HG02884 (cell line): ENCODE results near the gene IGFBP5.

Experiments used
- ATAC-seq: cut with Tn5 transposase; IDR thresholded peaks from one replicate; pipeline ENCODE4 v1.9.1; 2021; ENCODE audit warnings: mild to moderate bottlenecking, moderate library complexity; ENCODE audit not compliant: unreplicated experiment

Gene IGFBP5

DNA sequence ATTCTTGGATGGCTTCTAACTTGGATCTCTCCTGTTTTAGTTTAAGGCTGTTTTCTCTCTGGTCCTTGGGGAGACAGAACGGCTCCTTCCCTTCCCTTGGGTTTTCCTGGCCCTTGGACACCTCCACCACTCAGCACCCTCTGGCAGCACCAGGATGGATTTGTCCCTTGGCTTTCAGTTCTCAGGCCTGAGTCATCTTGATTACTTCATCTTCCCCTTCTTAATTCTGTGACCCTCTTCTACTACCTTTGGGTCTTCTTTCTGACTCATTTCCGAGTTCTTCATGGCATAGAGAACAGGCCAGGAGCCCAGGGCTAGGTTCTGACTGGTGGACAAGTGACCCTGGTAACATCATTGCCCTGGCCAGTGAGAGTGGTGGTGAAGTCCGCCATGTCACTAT is 47.2 kb downstream of the IGFBP5 start:
- no peak for ATAC-seq

DNA sequence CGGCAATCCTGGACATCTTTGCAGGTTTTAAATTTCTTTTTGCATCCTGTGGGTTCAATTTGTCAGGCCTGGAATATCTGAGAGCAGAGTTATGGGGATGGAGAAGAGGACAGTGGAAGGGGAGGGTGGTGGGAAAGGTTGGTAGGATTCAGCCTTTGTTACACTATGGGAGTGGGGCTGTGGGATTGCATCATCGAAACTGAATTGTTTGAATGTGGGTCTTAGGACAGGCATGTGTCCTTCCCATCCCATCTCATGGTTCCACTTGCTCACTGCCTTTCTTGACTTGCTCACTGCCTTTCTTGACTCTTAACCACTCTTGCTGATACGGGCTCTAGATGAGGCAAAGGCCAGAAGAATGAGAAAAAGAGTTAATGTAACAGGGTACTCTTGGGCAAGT is 49.2 kb downstream of the IGFBP5 start:
- no peak for ATAC-seq

DNA sequence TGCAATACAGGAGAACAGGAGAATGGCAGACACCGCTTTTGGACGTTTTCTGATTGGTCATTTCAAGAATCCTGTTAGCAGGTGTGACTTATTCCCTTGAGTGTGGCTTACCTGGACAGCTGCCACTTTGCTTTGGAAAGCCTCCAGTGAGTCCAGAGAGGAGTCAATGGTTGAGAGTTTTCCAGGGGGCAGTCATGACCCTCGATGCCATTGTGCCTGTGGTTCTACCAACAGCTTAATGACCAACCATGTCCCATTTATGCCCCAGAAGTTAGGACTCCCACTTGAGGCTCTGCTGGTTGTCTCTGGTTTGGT is 49.8 kb downstream of the IGFBP5 start:
- ATAC-seq: no peak

DNA sequence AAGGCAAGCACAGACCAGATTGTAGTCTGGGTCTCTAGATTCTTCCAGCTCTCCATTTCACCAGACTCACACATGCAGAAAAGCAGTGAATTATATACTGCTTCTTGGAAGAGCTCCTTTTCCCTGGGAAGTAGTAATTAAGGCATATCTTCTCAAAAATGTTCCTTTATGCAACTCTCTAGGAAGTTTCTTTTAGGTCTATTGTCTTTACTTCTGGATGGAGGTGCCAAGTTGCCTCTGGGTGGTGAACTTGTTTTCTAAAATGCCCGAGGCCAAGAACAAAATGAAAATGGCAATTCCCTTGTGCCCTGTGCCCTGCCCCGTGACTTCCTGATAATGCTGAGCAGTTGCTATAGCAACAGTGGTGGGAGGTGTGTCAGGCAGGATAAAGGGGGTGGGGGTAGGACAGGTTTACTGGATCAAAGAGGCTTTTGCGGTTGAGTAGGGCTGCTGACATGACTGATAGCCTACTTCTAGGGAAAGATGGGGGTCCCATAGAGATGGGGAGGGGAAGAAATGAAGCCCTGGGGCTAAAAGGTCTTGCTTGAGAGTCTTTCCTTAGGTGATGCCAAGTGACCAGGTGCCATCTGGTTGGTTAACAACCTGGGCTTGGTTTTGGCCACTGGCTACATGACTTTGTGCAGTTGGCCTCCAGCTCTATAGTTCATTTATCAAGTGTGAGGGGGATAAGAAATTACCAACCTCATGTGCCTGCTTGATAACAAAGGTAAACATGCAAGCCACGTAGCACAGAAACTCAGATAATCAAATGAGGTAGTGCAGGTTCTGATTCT is 50.3 kb downstream of the IGFBP5 start:
- ATAC-seq: no peak

DNA sequence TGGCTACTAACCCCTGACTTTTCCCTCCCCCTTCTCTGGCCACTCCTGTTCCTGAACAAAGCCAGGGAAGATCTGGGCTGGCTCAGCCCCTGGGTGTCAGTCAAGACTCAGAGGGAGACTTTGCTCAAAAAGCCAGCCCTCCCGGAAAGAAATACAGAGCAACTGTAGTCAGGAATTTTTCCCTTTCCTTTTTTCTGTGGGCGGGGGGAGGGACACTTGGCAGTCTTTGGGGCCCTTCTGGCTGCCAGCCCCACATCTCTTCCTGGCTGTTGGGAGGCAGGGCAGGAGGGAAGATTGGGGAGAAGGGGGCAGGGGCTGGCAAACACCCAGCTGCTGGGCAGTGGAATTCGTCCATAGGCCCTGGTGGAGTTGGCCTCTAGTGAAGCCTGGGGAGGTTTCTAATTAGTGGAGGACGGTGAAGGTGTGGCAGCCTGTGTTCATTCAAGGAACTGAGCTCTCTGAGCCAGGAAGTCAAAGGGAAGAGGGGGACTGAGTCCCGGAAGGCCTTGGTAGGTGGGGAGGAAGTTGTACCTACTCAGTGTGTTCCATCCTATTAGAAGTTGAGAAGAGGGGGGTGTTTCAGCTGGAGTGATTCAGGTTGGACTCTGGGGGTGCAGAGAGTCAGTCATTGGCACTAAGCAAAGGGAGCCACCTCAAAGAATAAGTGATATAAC is 51.2 kb downstream of the IGFBP5 start:
- no peak for ATAC-seq

DNA sequence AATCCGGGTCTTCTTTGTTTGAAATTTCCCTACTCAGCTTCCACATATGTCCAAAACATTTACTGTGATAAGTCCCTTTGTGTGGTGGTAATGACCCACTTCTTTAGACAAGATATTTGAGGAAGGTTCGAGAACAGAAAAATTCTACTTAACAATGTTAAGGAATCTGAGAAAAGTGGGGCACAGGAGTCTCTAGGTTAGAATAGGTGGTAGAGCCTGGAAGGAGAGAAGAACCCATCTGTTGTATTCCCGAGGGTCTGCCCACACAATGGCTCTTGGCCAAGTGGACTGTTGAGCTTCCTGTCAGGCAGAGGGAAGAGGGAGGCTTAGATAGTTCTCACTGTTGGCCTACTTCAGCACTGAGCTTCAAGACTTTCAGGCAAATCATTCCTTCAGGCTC is 57.9 kb downstream of the IGFBP5 start:
- no peak for ATAC-seq

DNA sequence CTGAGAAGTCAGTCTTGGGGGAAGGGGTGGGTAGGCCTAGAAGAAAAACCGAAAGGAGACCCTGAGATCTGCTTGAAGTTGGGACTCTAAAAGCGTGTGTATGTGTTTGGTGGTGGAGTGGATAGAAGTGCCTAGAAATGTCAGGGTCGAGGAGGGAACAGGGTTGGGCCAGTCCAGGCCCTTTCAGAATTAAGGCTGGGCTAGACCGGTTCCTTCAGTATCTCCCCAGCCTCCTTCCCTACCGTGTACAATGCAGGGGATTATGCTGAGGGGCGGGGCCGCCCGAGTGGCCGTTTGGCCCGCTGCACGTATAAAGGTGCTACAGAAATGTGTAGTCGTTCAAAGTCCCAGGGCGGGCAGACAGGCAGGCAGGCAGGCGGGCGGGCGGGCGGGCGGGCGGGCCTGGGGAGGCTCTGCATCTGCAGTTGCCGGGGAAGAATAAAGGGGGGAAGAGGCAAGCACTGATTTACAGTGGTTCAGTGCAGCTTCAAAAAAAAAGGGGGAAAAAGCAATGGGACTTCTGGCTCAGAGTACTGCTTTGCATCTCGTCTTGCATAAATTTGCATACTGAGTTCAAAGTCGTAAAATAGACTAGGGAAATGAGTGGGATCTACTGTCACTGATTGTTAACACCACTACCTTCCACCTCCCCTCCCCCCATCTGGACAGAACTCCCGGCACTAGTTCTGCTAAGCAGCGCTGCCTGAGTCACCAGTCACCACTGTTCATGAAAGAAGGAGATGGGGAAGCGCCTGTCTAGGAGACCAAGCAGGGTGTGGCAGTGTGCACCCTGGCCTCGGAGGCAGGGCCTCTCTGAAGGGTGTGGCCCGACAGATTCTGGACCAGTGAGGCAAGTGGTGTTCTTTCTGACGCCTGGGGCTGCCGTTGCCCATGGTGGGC is 58.5 kb downstream of the IGFBP5 start:
- ATAC-seq: no peak

DNA sequence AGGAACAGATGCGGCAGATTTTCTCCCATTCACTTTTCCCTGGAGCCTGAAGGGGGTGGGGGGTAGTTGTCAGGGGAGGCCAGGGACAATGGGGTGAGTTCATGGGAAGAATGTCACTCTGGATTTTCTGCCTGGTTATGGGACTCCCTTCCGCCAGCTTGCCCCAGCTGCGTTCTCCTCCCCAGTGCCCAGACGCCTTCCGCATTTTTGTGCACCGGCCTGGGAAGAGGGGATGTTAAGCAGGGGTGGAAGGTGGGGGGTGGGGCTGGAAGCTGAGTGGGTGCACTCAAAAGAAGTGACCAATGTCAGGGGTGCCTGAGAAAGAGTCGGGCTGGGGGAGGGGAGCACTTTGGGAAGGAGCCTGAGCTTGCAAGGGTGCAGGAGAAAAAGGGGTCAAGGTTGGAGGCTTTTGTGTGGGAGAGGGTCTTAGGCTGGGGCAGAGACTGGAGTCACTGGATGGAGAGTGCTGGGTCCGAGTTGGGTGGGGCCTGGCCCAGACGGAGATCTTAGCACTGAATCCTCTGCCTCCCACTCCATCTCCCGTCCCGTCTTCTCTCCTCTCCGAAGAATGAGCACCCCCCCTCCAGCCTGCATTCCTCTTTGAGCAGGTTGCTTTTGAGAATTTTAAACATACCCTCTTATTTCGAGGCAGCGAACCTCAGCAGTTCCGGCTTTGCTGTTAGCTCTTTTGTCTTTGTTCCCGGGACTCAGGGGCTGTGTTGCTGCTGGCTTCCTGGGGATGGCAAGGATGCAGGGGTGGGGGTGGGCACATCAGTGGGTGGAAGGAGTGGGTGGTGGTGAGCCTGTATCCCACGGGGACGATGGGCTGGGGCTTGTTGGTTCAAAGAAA is 59.4 kb downstream of the IGFBP5 start:
- ATAC-seq: no peak

DNA sequence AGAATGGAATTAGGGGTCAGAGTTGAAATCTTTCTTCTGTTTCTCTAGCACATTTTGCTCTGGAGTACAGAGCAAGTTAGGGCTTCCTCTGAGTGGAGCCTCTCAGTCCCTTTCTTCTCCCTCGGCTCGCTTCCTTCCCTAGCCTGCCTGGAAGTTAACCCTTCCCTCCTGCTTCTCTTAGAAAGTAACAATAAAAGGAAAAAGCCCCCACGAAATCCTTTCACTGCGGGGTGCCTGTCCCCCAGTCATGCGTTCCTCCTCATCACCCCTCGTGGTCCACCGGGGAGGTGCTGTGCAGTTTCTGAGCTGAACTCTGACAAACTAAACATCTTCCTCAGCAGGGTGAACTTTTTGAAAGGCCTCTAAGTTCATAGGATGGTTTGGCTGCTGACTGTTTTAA is 60.2 kb downstream of the IGFBP5 start:
- no peak for ATAC-seq

DNA sequence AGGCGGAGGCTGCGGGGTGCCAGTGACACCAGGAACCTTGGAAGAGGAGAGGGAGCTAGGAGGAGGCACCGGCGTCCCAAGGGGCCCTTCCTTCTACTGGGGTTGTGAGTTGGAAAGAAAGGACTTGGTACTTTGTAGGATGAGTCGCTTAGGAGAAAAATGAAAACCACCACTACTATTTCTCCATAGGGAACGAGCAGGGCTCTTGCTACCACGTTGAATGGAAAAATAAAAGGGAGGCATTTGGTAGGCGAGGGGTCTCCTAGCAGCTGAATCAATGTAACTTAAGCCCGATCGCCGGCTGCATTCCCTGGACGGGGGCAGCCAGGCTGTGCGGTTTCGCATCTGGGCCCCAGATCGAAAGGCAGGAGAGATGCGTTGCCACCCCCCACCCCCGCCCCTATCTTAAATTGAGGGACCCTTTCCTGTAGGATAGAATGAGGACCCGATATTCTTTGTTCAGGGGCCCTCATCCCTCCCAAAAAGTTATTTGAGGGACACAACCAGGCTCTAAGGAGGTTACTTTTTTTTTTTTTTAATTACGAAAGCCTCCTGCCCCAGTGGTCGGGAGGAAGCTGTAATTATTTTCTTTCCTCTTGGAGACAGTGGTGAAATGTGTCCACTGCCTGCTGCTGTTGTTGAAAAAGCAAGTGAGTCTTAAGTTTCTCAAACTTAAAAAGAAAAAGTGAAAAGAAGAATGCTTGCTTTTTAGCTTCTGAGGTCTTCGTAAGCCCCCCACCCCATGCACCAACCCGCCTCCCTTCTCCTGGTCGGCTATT is 60.8 kb downstream of the IGFBP5 start:
- no peak for ATAC-seq

DNA sequence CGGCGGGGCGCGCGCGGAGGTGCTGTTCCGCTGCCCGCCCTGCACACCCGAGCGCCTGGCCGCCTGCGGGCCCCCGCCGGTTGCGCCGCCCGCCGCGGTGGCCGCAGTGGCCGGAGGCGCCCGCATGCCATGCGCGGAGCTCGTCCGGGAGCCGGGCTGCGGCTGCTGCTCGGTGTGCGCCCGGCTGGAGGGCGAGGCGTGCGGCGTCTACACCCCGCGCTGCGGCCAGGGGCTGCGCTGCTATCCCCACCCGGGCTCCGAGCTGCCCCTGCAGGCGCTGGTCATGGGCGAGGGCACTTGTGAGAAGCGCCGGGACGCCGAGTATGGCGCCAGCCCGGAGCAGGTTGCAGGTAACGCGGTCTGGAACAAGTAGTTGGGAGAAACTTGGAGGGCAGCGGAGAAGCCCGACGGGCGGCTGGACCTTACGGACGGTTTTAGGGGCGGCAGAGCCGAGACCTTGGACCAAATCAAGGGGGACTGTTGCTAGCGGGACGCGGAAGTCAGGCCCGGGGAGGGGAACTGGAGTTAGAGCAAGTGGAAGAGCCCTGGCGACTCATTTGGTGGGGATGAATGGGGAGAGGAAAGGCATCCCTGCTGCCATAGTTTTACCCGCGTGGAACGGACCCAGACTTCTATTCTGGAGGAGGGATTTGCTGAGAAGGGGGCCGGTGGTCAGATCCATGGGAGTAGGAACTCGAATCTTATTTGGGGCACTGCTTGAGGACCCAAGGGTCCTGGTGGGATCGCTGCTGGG is 61.6 kb downstream of the IGFBP5 start:
- ATAC-seq: no peak

DNA sequence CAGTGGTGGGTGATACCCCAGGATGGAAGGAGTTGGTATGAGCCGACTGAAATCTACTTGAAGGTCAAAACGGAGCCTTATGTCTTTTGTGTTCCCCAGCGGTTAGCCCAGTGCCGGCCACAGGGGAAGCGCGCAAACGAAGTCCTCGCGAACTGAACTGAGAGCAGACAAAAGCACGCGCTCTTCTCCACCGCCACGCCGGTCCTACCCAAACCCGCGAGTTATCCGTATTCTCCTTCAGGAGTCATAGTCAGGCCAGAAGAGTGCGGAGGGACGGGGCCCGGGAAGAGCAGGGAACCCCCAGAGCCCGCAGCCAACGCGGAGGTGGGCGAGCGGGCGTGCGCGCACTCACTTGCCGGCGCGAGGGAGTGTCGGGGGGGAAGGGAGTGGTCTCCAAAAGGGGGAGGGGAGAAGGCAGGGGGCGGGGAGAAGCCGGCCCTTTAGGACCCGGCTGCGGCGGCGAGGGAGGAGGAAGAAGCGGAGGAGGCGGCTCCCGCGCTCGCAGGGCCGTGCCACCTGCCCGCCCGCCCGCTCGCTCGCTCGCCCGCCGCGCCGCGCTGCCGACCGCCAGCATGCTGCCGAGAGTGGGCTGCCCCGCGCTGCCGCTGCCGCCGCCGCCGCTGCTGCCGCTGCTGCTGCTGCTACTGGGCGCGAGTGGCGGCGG is 62.3 kb downstream of the IGFBP5 start, which contains the start of gene IGFBP2:
Gene IGFBP2 (plus strand): TSS at position 469 of the 664 bp plus-strand sequence. CDS start 104 bp downstream, at position 573.
- no peak for ATAC-seq

DNA sequence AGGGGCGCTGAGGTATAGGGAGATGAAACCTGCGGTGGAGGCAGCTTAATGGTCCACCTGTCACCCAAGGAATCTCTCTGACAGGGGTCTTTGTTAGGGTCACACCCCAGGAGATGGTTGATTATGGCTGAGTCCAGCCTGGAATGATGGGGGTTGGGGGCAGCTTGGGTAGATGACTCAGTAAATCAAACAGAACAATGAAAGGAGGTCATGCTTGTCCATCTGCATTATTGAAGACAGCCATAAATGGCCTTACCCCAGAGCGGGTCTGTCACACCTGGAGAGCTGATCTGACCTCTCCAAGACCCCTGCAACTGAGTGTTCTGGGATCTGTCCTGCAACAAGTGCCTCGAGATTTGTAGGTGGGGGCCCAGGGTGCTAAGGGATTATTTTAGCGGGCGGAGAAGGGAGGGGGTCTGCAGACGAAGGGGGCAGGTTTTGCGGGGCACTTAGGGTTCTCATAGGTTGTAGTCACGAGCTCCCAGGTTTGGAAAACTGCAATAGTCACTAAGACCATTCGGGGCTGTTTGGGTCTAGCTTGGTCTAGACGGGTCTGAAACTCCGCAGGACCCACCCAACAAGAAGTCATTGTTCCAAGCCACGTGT is 62.9 kb downstream of the IGFBP5 start:
- no peak for ATAC-seq

DNA sequence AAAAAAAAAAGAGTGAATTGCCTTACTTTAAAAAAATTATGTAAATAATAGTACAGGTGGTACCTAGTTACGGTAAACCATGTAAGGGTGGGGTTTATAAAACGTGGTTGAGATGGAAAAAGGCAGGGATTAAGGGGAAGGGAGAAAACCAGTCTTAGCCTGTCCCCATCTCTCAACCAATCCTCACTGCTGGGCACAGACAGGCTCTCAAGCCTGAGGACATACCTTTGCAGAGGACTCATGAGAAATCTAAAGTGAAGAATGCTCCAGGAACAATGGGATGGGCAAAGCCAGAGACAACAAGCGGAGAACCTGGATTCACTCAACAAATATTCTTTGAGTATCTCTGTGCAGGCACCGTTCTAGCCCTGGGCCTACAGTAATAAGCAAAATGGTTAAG is 65.6 kb downstream of the IGFBP5 start:
- no peak for ATAC-seq

DNA sequence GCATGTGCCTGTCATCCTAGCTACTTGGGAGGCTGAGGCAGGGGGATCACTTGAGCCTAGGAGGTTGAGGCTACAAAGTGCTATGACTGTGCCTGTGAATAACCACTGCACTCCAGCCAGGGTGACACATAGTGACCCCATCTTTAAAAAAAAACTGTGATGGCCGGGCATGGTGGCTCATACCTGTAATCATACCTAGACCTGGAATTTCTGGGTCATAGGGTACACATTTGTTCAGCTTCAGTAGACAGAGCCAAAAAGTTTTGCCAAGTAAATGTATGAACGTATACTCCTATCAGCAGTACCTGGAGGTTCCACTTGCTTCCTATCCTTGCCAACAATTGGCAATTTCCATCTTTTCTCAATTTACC is 68.5 kb downstream of the IGFBP5 start:
- no peak for ATAC-seq

DNA sequence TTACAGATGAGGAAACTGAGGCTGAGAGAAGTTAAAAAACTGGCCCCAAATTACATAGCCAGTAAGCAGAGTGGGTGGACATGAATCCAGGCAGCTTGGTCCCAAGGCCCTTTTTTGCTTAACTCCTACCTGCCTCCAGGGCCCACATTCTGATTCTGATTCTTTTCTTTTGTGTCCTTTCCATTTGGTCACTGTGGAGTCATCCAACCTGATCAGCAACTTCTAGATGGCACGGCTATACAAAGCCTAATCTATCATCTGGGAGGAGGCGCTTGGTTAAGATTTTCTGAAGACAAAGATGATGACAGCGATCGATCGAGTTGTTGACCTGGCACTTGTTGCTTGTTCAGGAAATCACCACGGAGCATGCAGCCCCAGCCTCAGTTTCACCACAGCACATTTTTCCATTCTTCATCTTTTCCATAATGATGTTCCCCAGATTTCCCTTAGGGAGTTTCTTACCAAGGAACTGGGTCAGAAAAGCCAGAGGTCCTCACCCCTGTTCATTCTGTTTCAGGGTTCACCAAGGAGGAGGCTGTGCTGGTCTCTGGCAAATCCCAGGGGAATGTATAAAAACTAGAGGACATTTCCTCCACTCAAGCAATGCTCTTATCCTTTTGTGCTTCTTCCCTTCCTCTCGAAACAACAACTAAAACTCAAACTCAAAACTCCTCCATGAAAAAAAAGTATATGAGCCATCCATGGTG is 69.0 kb downstream of the IGFBP5 start:
- ATAC-seq: no peak

DNA sequence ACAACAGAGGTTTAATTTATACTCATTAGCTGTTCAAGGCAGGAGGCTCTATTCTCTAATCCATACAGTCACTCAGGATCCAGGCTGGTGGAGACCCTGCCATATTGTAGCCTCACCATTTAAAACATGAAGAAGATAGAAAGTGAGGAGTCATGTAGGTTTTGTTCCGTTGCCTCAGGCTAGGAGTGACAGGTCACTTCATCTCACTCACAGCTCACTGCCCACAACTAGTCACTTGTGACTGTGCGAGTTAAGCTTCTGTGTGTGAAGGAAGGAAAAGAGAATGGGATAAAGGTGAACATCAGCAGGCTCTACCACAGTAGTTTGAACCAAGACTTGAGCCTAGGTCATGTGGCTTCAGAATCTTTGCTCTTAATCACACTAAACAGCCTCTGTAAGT is 71.1 kb downstream of the IGFBP5 start:
- no peak for ATAC-seq

DNA sequence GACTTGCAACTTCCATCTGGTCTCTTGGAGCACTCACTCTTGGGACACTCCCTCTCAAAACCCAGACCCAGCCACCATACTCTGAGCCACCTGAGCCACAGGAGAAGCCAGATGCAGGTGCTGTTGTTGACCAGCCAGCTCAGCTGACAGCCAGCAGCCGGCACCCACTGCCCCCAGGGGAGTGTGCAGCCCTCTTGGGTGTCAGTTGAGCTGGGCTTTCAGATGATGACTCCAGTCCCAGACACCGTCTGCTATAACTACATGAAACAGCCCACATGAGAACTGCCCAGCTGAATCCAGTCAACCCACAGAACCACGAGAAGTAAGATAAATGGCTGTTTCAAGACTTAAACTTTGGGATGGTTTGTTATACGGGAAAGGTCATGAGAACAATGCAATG is 72.8 kb downstream of the IGFBP5 start:
- no peak for ATAC-seq
